MM.1S (cell line): ENCODE measurements around the gene OR2T10.

Source experiments
- EZH2 ChIP-seq: fragments of 300-600 bp; sonication (generic); optimal IDR thresholded peaks from 2 replicates; pipeline ENCODE3; 2017; ENCODE audit warnings: low read depth, mild to moderate bottlenecking, antibody characterized with exemption, low read length, mixed read lengths
- TF ChIP-seq, protein P1 (sequence below): fragments of 300-600 bp; sonication (generic); IDR thresholded peaks from 2 replicates; pipeline ENCODE4 v1.5.1; 2016; ENCODE audit warnings: antibody characterized with exemption, low read length, mixed read lengths

DNA sequence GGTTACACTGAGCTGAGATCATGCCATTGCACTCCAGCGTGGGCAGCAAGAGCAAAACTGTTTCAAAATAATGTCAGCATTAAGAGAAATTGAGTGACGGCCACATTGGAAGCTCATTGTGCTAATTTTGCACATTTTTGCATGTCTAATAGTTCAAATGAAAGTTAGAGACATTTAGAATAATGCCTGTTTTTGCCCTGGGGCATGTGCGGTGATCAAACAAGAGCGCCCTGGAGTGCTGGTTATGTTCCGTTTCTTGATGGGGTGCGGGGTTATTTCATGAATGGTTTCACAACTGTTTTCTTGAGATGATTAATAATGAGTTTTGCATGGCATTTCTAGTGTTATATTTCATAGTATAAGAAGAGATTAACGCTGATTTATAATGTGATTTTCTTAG lies 24.3 kb upstream of the OR2T10 start:
- no peak for TF ChIP-seq EZH2
- TF ChIP-seq, protein P1, sequence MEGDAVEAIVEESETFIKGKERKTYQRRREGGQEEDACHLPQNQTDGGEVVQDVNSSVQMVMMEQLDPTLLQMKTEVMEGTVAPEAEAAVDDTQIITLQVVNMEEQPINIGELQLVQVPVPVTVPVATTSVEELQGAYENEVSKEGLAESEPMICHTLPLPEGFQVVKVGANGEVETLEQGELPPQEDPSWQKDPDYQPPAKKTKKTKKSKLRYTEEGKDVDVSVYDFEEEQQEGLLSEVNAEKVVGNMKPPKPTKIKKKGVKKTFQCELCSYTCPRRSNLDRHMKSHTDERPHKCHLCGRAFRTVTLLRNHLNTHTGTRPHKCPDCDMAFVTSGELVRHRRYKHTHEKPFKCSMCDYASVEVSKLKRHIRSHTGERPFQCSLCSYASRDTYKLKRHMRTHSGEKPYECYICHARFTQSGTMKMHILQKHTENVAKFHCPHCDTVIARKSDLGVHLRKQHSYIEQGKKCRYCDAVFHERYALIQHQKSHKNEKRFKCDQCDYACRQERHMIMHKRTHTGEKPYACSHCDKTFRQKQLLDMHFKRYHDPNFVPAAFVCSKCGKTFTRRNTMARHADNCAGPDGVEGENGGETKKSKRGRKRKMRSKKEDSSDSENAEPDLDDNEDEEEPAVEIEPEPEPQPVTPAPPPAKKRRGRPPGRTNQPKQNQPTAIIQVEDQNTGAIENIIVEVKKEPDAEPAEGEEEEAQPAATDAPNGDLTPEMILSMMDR, result no peak
